ENCODE measurements around the gene ALKBH6. TPM values are rescaled to one million over a fixed set of nuclear protein-coding genes. Genes with fewer than 3 reads are reported as not detected.
A peak's percentile ranks its signal among the peaks of the same experiment; 100 is the strongest.

The ALKBH6 gene
- total and polyA plus RNA-seq, 9 of the 15 experiments (the other 6 are each of a cell fraction or from before 2014, with no cell fraction given): 0.67 to 62.0 (median 34.5) TPM

GRCh38 chr19:36010402-36010801, 3.6 kb downstream of the ALKBH6 start:
- Histone ChIP-seq H3K4me2 (ENCODE audit: insufficient read depth, low read length) (no peak overlapping the region), H3K27ac (ENCODE audit: extremely low read depth, low read depth, low read length) (no peak overlapping the region), H3K9me1 (ENCODE audit: control insufficient read depth, insufficient read depth, low read length) (no peaks in the 10 kb centered on the region), H3K79me2 (ENCODE audit: control insufficient read depth, insufficient read depth, low read length) (peaks cover 24% of the 10 kb centered on the region), H3K36me3 (ENCODE audit: control insufficient read depth, insufficient read depth, low read length) (0 out of 3 replicates have a peak, but pooled peaks cover 2% of the 10 kb centered on the region), H3K27me3 (ENCODE audit: control insufficient read depth in 2 of 2, insufficient read depth in 2 of 2, low read length in 2 of 2) (no peaks in the 10 kb centered on the region), H3K4me1 (replicated peaks in 1 of 2; ENCODE audit: control insufficient read depth in 2 of 2, insufficient read depth in 2 of 2, low read length in 2 of 2) (peaks cover 7 to 26% of the 10 kb centered on the region in 2 experiments; a peak in 4 of 5 replicates), H3K4me3 (no peak overlapping the region), H3K9ac (ENCODE audit: insufficient read depth in 1 of 2, low read depth in 2 of 2, low read length in 2 of 2) (no peak overlapping the region; a peak in 1 of 4 replicates), H4K20me1 (replicated peaks; ENCODE audit: control insufficient read depth, insufficient read depth, low read length) (no peaks in the 10 kb centered on the region), H3K9me3 (replicated peaks; ENCODE audit: control insufficient read depth, insufficient read depth, low read depth, low read length) (no peaks in the 10 kb centered on the region), H2AFZ (ENCODE audit: low read depth, low read length) (no peak overlapping the region)
- ChIA-PET CTCF (ENCODE audit: low intra/inter-chr PET ratio) (no interaction called here), POLR2A (interaction anchor here (1.0 kb wide), 1 partner anchor 11 kb away, joined by 4 read pairs; no protein-coding TSS in a partner anchor)
- in situ Hi-C loops (cut with MboI): no loop called here
- WGBS (ENCODE audit: insufficient coverage, low coverage, missing lambda C conversion rate): 90% methylated on average over 10 of the region's 11 CpGs
- BruUV-seq (replicated peaks): no TSS peak
- ATAC-seq (no peak), DNase-seq (ENCODE audit: extremely low read depth in 1 of 4, low spot score in 3 of 4) (no peak), FAIRE-seq (no peak)
- intact Hi-C loops (cut with micrococcal nuclease): no loop called here
- TF ChIP-seq GATA2 (CRISPR knock-in tag; IDR thresholded peaks at IDR 0.05) (no peak), IRF2 (CRISPR knock-in tag; IDR thresholded peaks at IDR 0.05) (no peak), BHLHE40 (IDR thresholded peaks at IDR 0.05; ENCODE audit: low read length) (no peak), KAT7 (CRISPR knock-in tag; IDR thresholded peaks at IDR 0.05; ENCODE audit: borderline replicate concordance) (no peak), POLR2G (IDR thresholded peaks at IDR 0.05; ENCODE audit: low read depth, low read length) (0 out of 2 replicates have a peak, but pooled peaks have one; percentile 26), PHTF2 (CRISPR knock-in tag; IDR thresholded peaks at IDR 0.05) (no peak), CUX1 (CRISPR knock-in tag; IDR thresholded peaks at IDR 0.05) (no peak), AFF1 (IDR thresholded peaks at IDR 0.05; ENCODE audit: low read depth in 1 of 2, partially characterized antibody in 2 of 2) (no peak), KDM4B (IDR thresholded peaks at IDR 0.05; ENCODE audit: borderline replicate concordance in 2 of 2, low read depth in 1 of 2) (no peak)

All from K562 (cell line).